ENCODE data around the gene CRIP2. TPM values are rescaled to one million over a fixed set of nuclear protein-coding genes. Genes with fewer than 3 reads are reported as not detected.

The CRIP2 gene, protein sequence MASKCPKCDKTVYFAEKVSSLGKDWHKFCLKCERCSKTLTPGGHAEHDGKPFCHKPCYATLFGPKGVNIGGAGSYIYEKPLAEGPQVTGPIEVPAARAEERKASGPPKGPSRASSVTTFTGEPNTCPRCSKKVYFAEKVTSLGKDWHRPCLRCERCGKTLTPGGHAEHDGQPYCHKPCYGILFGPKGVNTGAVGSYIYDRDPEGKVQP
- total RNA-seq (2014; rRNA removed; shearing (Covaris generic)), result 120 and 146 TPM in 2 replicates

DNA sequence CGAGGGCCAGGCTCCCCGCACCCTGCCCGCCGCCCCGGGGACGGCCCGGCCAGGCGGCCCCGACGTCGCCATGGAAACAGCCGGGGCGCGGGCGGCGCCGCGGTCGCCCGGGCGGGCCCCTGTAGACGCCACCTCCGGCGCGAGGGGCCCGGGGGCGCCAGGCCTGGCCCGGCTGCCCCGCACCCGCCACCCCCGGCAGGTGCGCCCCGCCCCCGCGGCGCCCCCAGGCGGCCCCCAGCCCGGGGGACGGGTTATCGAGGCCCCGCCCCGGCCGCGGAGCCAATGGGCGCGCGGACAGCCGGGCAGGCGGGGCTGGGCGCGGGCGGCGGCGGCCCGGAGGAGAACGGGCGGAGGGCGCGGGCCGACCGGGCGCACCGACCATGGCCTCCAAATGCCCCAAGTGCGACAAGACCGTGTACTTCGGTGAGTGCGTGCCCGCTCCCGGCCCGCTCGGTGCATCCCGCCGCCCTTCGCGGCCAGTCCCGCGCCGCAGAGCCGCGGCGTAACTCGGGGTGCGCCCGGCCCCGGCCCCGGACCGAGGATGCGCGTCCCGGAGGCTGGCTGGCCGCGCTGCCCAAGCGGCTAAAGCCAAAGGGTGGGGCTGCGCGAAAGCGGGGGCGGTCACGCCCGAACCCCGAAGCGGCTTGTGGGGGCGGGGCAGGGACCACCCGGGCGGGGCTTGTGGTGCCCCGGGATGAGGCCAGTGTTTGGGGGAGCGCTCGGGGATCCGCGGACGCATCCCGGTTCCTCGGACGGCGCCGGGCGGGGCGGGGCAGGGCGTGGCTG is at the start of gene CRIP2:
CRIP2 (plus strand) TSS at position 339 of the 786 bp plus-strand sequence; CDS start at position 381, 42 bp downstream.
- peak; percentile 48 for DNase-seq (ENCODE audit: low read depth)

DNA sequence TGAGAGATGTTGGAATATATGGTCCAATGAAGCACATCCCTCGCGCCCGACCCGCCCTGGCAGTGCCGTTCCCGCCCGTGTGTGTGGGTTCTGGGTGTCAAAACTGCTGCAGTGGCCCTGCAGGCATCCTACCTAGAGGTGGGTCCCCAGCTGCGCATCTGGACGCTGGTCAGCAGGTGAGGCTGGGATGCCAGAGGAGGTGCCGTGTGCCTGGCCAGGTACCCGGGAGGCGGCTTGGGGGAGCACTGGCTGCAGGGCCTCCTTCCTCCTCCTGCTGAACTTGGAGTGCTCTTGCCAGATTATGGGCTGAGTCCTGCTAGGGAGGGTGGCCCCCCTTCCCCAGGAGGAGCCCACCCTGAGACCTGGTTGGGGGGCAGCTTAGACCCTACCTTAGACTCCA is 49.8 kb upstream of the CRIP2 start:
- DNase-seq (ENCODE audit: low read depth), result no peak

DNA sequence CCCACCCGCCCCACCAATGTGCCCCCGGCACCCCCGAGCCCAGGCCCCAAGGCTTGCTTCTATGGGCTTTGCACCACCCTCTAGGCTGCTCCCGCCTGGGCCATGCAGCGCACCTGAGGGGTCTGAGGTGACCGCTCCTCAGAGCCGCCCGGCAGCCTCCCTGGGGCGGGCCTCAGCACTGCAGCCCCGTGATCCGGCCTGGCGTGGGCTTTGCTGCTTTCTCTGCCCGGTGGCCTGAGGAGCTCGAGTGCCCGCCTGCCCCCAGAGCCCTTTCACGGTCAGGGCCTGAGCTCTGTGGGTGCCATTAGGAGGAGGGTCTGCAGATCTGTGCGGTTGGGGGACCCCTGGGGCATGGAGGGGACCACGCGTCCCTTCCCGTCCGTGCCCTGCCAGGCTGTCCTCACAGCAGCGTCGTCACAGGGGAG is 48.8 kb upstream of the CRIP2 start:
- no peak for DNase-seq (ENCODE audit: low read depth)

DNA sequence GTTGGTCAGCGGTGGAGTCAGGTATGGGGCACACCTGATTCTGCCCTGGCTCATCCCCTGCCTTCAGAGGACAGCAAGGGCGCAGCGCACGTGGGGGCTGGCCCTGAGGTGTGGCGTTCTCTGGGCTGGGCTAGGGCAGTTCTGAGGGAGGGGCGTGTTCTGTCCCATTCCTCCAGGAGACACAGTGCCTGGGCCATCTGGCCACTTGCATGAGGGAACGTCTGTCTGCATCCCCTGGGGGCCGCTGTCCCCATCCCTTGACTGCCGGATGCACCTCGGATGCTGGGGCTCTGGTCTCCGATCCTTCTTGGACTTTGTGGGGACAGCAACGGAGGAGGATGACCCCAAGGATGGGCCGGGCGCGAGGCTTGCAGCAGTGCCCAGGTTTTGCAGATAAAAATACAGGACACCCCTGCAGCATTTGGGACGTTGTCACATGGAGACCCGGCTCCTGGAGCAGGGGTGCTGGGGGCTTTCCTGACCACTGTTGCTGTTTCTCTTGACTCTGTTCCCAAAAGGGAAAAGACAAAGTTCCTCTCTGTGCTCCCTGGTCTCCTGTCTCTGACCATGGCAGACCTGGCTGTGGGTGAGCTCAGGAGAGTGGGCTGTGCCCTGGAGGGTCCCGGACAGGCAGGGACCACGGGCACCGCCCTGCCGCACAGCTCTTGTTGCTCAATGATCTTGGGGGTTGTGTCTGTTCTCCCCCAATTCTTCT is 48.0 kb upstream of the CRIP2 start:
- DNase-seq (ENCODE audit: low read depth), result no peak

DNA sequence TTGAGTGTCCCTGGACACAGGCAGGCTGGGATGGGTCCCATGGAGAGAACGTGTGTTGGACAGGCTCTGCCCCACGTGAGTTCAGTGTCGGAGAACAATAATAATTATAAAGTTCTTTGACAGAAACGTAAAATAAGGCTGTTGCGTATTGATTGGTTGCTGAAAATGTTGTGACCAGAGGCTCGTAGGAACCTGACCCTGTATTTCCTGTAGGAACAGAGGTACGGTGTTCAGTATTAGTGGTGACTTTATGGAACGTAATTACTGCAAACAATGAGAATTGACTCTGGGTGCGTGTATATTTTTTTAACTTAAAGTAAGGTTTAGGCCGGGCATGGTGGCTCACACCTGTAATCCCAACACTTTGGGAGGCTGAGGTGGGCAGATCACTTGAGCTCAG is 47.2 kb upstream of the CRIP2 start:
- no peak for DNase-seq (ENCODE audit: low read depth)

DNA sequence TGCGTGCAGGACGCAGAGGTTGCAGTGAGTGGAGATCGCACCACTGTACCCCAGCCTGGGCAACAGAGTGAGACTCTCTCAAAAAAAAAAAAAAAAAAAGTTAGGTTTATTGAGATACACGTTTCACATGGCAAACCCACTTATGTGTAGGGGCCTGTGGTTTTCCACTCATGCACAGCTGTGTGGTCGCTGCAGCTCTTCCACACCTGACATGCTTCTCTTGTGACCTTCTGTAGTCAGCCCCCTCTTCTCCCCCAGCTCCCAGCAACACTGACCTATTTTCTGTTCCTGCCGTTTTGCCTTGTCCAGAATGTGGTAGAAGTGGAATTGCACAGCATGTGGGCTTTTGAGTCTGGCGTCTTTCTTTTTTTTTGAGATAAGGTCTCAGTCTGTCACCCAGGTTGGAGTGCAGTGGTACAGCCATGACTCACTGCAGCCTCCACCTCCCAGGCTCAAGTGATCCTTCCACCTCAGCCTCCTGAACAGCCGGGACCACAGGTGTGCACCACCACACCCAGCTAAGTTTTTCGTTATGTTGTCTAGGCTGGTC is 46.6 kb upstream of the CRIP2 start:
- DNase-seq (ENCODE audit: low read depth), result no peak

DNA sequence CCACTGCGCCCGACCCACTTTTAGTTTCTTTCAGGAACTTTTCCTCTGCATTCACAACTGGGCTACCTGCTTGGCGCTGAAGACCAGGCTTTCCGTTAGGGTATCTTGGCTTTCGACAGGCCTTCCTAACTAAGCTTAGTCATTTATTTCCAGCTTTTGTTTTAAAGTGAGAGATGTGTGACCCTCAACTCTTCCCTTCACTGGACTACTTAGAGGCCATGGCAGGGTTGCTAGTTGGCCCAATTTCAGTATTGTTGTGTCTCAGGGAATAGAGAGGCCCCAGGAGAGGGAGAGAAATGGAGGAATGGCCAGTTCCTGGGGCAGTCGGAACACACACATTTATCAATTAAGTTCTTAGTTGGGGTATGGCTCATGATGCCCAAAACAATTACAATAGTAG is 44.6 kb upstream of the CRIP2 start:
- DNase-seq (ENCODE audit: low read depth), result no peak

DNA sequence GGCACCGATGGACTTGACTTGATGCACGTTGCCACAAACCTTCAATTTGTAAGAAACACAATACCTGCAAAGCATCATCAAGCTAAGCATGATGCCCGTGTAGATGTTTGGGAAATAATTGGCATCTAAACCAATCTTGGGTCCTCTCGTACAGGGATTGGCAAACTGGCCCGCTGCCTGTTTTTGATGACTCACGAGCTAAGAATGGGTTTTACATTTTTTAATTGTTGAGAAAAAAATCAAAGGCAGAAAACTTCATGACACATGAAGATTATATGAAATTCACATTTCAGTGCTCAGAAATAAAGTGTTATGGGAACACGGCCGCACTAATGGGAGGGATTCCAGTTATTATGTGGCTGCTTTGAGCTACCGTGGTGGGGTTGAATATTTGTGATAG is 44.1 kb upstream of the CRIP2 start:
- DNase-seq (ENCODE audit: low read depth), result peak; percentile 61

DNA sequence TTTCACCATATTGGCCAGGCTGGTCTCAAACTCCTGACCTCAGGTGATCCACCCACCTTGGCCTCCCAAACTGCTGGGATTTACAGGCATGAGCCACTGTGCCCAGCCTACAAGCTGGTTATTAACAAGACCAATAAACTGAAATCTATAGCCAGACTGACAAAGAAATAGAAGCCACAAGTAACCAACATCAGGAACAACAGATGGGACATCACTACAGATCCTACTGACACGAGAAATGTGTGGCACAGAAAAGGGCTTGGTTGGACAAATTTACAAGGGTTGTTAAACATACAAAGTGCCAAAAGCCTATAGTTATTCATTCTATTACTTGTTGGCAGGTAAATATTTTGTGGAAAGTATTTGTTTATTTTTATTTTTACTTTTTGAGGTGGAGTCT is 43.4 kb upstream of the CRIP2 start:
- DNase-seq (ENCODE audit: low read depth), result no peak

DNA sequence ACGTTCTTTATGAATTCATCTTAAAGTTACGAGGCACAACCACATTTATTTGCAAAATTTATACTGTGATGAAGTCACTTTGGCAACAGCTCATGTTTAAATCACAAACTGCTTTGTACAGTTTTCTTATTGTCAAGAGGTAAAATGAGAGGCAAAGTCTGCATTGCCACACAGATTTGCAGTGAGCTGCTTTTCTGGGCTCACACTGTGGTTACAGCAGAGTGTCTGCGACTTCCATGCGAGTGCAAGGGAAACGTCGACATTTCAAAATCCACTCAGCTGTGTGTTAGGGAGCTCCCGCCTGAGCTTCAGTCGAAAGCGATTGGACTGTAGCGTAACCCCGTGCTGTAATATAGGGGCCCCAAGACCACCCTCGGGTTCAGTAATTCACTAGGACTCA is 42.0 kb upstream of the CRIP2 start:
- DNase-seq (ENCODE audit: low read depth), result no peak

DNA sequence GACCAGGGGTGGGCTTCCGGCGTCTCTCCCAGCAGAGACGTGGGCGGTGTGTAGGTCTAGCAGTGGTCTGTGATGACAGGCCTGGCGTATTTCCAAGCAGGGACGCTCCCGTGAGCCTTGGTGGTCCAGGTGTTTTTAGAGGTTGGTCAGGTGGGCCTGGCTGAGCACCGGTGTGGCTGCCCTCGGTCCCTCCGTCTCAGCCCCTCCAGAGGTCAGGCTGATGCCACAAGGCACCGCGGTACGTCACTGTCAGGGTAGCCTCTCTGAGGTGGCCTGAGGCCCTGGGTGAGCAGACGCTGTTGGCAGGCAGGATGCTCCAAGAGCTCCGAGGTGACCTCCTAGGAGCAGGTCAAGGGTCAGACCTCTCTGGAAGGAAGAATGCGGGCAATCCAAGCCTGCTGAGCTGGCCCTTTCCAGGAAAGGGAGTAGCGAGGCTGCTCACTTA is 41.4 kb upstream of the CRIP2 start:
- DNase-seq (ENCODE audit: low read depth), result no peak

DNA sequence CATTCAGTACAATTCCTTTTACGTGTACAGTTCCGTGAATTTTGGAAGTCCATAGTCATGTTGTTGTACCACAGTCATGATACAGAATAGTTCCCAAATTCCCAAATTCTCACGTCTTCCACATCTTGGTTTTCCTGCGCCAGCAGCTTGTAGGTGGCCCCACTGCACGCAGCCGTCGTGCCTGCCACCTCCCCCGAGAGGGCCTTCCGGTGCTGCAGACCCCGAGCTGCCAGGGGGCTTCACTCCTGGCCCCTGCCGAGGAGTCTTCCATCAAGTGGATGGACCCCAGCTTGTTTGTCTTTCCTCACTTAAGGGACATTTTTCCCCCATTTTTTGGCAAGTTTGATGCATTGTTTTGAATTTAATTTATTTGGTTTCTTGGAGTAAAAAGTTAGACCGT is 38.2 kb upstream of the CRIP2 start:
- DNase-seq (ENCODE audit: low read depth), result no peak

DNA sequence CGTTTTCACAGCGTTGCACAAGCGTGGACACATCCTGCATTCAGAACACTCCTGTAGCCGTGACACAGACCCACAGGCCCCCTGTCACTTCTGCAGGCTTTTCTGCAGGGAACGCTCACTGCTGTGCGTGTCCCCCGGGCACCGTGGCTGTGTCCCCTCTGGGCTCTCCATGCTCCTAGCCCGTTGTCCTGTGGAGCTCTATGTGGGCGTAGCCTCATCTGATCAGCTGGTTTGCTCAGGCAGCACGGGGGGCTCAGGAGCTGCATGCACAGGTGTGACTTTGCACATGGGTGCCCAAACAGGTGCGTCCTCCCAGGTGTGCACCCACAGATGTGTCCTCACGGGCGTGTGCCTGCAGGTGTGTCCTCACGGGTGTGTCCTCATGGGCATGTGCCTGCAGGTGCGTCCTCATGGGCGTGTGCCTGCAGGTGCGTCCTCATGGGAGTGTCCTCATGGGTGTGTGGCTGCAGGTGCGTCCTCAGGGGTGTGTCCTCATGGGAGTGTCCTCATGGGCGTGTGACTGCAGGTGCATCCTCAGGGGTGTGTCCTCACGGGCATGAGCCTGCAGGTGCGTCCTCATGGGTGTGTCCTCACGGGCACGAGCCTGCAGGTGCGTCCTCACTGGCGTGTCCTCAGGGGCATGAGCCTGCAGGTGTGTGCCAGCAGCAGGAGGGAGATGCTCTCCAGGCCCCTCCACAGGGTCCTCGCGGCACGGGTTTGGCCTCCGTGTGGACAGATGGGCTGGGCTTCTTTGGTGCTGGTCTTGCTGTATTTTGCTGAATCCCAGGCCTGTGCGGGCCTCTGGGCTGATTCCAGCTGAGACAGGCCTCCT is 37.5 kb upstream of the CRIP2 start:
- no peak for DNase-seq (ENCODE audit: low read depth)

DNA sequence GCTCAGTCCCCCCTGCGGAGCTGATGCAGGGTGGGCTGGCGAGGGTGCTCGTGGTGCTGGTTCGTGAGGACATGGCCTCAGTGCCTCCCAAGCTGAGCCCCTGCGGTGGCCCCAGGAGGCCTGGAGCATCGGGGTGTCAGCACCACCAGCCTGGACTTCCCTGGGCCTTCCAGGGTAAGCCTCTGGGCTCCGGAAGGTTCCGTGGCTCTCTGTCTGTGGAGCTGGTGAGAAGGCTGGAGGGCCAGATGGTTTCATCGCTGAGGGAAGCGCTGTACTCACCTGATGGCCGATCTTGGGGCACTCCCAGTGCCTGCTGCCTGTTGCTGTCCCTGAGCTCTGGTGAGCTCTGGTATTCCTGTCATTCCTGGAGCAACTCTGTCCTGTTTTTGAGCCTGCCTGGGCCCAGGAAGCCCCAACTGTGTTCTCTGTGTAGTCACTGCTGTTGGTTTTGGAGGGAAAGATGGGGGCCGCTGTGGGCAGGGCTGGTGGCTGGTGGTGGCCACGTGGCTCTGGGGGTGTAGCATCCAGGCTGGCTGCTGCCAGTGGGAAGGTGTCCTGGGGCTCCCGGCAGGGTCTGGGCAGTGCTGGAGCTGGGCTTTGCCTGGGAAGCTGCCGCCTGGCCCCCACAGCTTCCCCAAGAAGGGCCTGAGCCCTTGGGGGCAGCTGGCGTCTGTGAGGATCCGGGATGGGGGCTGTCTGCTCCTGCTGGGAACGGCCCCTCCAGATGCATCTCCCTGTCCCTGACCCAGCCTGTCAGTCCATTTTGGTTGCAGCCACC is 36.7 kb upstream of the CRIP2 start:
- DNase-seq (ENCODE audit: low read depth), result no peak

DNA sequence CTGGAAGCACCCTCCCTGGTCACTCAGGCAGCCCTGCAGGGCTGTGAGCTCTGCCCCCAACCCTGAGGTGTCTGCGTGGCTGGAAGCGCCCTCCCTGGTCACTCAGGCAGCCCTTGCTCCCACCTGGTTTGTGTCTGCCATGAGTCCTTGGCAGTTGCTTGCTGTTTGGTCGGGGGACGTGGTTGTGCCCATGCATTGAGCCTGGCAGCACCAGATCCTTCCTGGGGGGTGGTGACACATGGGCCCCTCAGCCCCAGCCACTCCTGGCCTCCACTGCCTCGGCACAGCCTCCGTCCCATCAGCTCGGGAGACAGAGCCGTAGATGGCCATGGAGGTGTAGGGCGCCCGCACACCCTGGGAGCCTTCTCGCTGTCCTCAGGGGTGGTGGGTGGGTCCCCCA is 35.4 kb upstream of the CRIP2 start:
- DNase-seq (ENCODE audit: low read depth), result no peak

DNA sequence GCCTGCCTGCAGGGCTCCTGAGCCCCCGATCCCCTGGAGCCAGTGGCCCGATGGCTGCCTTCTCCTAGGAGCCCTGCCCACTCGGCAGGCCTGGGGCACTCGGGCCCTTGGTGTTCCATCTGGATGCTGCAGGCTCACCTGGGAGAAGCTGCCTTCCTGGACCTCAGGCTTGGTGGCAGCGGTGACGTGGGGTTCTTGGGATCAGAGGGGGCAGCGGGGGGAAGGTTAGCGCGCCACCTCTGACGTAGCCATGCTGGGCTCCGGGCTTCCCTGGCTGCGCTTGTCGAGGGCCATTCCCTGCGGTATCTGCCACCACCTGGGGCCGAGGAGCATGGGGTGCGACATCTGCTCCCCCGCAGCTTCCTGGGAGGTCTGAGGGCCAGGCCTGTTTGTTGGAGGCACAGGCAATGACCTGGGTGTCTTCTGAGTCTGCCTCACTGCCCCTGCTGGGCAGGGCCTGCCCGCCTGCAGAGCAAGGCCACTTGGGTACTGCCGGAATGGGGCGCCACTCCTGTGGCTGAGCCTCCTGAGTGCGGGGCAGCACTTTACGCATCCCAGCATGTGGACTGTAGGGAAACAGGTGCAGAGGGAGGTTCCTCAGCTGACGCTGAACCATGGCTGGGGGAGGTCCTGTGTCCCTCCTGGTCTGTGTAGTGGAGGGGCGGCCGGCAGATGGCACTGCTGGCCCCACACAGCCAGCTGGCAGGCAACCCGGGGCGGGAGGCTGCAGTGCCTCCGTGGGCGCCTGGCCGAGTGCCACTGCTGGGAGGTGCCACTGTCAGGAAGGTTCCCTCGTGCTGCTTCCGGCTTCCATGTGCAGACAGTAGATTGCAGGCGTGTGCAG is 34.7 kb upstream of the CRIP2 start:
- no peak for DNase-seq (ENCODE audit: low read depth)

DNA sequence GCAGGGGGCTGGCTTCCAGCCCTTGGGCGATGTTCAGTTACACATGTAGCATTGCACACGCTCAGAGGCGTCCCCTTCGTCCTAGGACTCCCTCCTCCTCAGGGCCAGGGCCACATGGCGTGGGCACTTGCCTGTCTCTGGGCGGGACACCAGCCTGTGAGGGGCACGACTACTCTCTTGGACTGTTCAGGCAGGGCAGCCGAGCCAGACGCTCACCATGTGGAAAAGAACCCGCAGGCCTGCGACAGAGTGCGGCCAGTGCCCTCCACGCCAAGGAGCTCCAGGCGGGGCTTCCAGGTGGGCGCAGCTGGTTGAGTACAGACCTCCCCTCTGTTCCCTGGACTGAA is 34.1 kb upstream of the CRIP2 start:
- DNase-seq (ENCODE audit: low read depth), result no peak

DNA sequence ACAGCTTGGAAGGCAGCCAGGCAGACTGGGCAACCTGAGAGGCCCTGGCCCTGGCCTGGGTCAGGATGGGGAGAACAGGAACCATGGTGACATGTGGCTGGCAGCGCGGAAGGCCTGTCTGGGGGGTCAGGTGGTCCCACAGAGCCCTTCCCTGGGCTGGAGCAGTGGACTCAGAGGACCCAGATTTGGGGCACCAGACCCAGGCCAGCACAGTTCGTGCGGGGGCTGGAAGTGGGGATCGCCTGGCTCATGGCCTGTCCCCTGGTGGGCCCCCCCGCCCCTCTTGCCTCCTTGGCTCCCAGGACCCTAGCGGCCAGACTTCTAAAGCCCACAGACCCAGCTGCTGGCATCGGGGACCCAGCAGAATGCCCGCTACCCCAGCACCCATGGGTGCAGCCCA is 33.6 kb upstream of the CRIP2 start:
- DNase-seq (ENCODE audit: low read depth), result no peak

DNA sequence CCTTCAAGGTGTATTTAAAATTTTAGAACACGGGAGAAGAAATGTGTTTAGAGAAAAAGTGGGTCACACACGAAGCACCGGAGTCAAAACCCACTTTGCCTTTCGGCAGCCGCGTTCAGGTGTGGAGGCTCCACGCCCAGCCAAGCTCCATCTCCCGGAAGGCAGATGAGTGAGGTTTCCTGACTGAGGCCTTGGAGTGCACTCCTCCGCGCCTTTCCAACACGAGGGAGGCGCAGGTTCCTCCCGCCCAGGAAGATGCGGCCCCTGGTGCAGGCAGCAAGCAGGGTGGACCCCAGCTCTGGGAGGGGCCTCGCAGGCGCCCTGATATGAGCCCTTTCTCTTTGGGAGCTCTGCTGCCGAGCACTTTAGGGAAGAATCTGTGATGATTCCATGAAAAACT is 32.5 kb upstream of the CRIP2 start:
- no peak for DNase-seq (ENCODE audit: low read depth)

DNA sequence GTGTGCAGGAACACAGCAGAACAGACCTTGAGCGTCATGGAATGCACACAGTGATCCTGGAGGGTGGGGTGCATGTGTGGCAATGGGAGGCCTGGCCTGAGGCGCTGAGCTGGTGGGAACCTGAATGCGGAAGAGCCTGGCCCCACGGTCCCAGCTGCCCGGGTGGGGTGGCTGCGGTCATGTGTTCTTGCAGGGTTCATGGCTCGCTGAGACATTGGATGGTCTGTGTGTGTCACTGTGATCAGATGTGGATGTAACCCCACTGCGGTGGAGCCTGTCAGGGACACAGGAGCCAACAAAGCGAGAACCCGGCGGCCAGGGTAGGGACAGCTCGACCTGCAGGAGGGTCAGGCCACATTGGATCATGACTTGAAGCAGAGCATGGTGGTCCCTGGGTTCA is 31.8 kb upstream of the CRIP2 start:
- DNase-seq (ENCODE audit: low read depth), result no peak
